ENCODE measurements around the gene IMPDH1.

The IMPDH1 gene

GRCh38 chr7:128431754-128432153 is 22.0 kb upstream of the IMPDH1 start:
- no peak overlapping the region for H3K27ac ChIP-seq (ENCODE audit: low read length)
- no peaks in the 10 kb centered on the region for H3K36me3 ChIP-seq (ENCODE audit: control insufficient read depth in 2 of 2, insufficient read depth in 2 of 2, low read length in 2 of 2)
- no peak overlapping the region for H3K9ac ChIP-seq (ENCODE audit: low read length in 2 of 2)
- peaks cover 0 to 2% of the 10 kb centered on the region in 2 donors for H3K27me3 ChIP-seq (ENCODE audit: control insufficient read depth in 1 of 2, insufficient read depth in 2 of 2, low read length in 2 of 2)
- peaks cover 2% of the 10 kb centered on the region for H3K4me1 ChIP-seq (ENCODE audit: control insufficient read depth, insufficient read depth, low read length)
- no peaks in the 10 kb centered on the region for H3K9me3 ChIP-seq (ENCODE audit: control insufficient read depth in 2 of 2, low read length in 2 of 2)
- no peak overlapping the region for H3K4me3 ChIP-seq (ENCODE audit: low read length in 2 of 2)

- Histone ChIP-seq H3K27me3 (ENCODE audit: control insufficient read depth in 1 of 2, insufficient read depth in 2 of 2, low read length in 2 of 2) (peaks cover 0 to 2% of the 10 kb centered on the region in 2 donors), H3K9ac (ENCODE audit: low read length in 2 of 2) (no peak overlapping the region), H3K27ac (ENCODE audit: low read length) (no peak overlapping the region), H3K4me1 (ENCODE audit: control insufficient read depth, insufficient read depth, low read length) (peaks cover 2% of the 10 kb centered on the region), H3K36me3 (ENCODE audit: control insufficient read depth in 2 of 2, insufficient read depth in 2 of 2, low read length in 2 of 2) (no peaks in the 10 kb centered on the region), H3K4me3 (ENCODE audit: low read length in 2 of 2) (no peak overlapping the region), H3K9me3 (ENCODE audit: control insufficient read depth in 2 of 2, low read length in 2 of 2) (no peaks in the 10 kb centered on the region)
These were observed 21.4 kb upstream of the IMPDH1 start for GRCh38 chr7:128431221-128431620.

GRCh38 chr7:128430207-128430606 is 20.4 kb upstream of the IMPDH1 start:
- H3K4me1 ChIP-seq (ENCODE audit: control insufficient read depth, insufficient read depth, low read length), result peaks cover 2% of the 10 kb centered on the region
- H3K9ac ChIP-seq (ENCODE audit: low read length in 2 of 2), result no peak overlapping the region
- H3K27me3 ChIP-seq (ENCODE audit: control insufficient read depth in 1 of 2, insufficient read depth in 2 of 2, low read length in 2 of 2), result peaks cover 0 to 2% of the 10 kb centered on the region in 2 donors
- H3K36me3 ChIP-seq (ENCODE audit: control insufficient read depth in 2 of 2, insufficient read depth in 2 of 2, low read length in 2 of 2), result no peaks in the 10 kb centered on the region
- no peaks in the 10 kb centered on the region for H3K9me3 ChIP-seq (ENCODE audit: control insufficient read depth in 2 of 2, low read length in 2 of 2)
- no peak overlapping the region for H3K4me3 ChIP-seq (ENCODE audit: low read length in 2 of 2)
- no peak overlapping the region for H3K27ac ChIP-seq (ENCODE audit: low read length)

- H3K9me3 ChIP-seq (ENCODE audit: control insufficient read depth in 2 of 2, low read length in 2 of 2), result no peaks in the 10 kb centered on the region
- no peaks in the 10 kb centered on the region for H3K36me3 ChIP-seq (ENCODE audit: control insufficient read depth in 2 of 2, insufficient read depth in 2 of 2, low read length in 2 of 2)
- H3K4me3 ChIP-seq (ENCODE audit: low read length in 2 of 2), result no peak overlapping the region
- H3K27me3 ChIP-seq (ENCODE audit: control insufficient read depth in 1 of 2, insufficient read depth in 2 of 2, low read length in 2 of 2), result no peaks in the 10 kb centered on the region
- H3K9ac ChIP-seq (ENCODE audit: low read length in 2 of 2), result no peak overlapping the region
- H3K27ac ChIP-seq (ENCODE audit: low read length), result no peak overlapping the region
- H3K4me1 ChIP-seq (ENCODE audit: control insufficient read depth, insufficient read depth, low read length), result peaks cover 14% of the 10 kb centered on the region
These were observed 17.6 kb upstream of the IMPDH1 start for GRCh38 chr7:128427289-128427891.

- Histone ChIP-seq H3K36me3 (ENCODE audit: control insufficient read depth in 2 of 2, insufficient read depth in 2 of 2, low read length in 2 of 2) (no peaks in the 10 kb centered on the region), H3K4me3 (ENCODE audit: low read length in 2 of 2) (no peak overlapping the region), H3K4me1 (ENCODE audit: control insufficient read depth, insufficient read depth, low read length) (peaks cover 14% of the 10 kb centered on the region), H3K27ac (ENCODE audit: low read length) (no peak overlapping the region), H3K9me3 (ENCODE audit: control insufficient read depth in 2 of 2, low read length in 2 of 2) (no peaks in the 10 kb centered on the region), H3K9ac (ENCODE audit: low read length in 2 of 2) (no peak overlapping the region), H3K27me3 (ENCODE audit: control insufficient read depth in 1 of 2, insufficient read depth in 2 of 2, low read length in 2 of 2) (no peaks in the 10 kb centered on the region)
These were observed 16.1 kb upstream of the IMPDH1 start for GRCh38 chr7:128425850-128426249.

GRCh38 chr7:128424686-128425275 is 15.0 kb upstream of the IMPDH1 start:
- no peaks in the 10 kb centered on the region for H3K9me3 ChIP-seq (ENCODE audit: control insufficient read depth in 2 of 2, low read length in 2 of 2)
- peaks cover 14% of the 10 kb centered on the region for H3K4me1 ChIP-seq (ENCODE audit: control insufficient read depth, insufficient read depth, low read length)
- no peak overlapping the region for H3K9ac ChIP-seq (ENCODE audit: low read length in 2 of 2)
- H3K36me3 ChIP-seq (ENCODE audit: control insufficient read depth in 2 of 2, insufficient read depth in 2 of 2, low read length in 2 of 2), result no peaks in the 10 kb centered on the region
- H3K27ac ChIP-seq (ENCODE audit: low read length), result no peak overlapping the region
- H3K27me3 ChIP-seq (ENCODE audit: control insufficient read depth in 1 of 2, insufficient read depth in 2 of 2, low read length in 2 of 2), result no peaks in the 10 kb centered on the region
- no peak overlapping the region for H3K4me3 ChIP-seq (ENCODE audit: low read length in 2 of 2)

GRCh38 chr7:128422842-128423241 is 13.1 kb upstream of the IMPDH1 start:
- Histone ChIP-seq H3K27me3 (ENCODE audit: control insufficient read depth in 1 of 2, insufficient read depth in 2 of 2, low read length in 2 of 2) (no peaks in the 10 kb centered on the region), H3K9me3 (ENCODE audit: control insufficient read depth in 2 of 2, low read length in 2 of 2) (no peaks in the 10 kb centered on the region), H3K27ac (ENCODE audit: low read length) (no peak overlapping the region), H3K4me3 (ENCODE audit: low read length in 2 of 2) (no peak overlapping the region), H3K36me3 (ENCODE audit: control insufficient read depth in 2 of 2, insufficient read depth in 2 of 2, low read length in 2 of 2) (no peaks in the 10 kb centered on the region), H3K9ac (ENCODE audit: low read length in 2 of 2) (no peak overlapping the region), H3K4me1 (ENCODE audit: control insufficient read depth, insufficient read depth, low read length) (peaks cover 14% of the 10 kb centered on the region)

- H3K36me3 ChIP-seq (ENCODE audit: control insufficient read depth in 2 of 2, insufficient read depth in 2 of 2, low read length in 2 of 2), result no peaks in the 10 kb centered on the region
- H3K9me3 ChIP-seq (ENCODE audit: control insufficient read depth in 2 of 2, low read length in 2 of 2), result no peaks in the 10 kb centered on the region
These were observed 12.3 kb upstream of the IMPDH1 start for GRCh38 chr7:128422037-128422436.

GRCh38 chr7:128421384-128421783 is 11.6 kb upstream of the IMPDH1 start:
- no peaks in the 10 kb centered on the region for H3K36me3 ChIP-seq (ENCODE audit: control insufficient read depth in 2 of 2, insufficient read depth in 2 of 2, low read length in 2 of 2)
- no peaks in the 10 kb centered on the region for H3K9me3 ChIP-seq (ENCODE audit: control insufficient read depth in 2 of 2, low read length in 2 of 2)
- peaks cover 12% of the 10 kb centered on the region for H3K4me1 ChIP-seq (ENCODE audit: control insufficient read depth, insufficient read depth, low read length)
- no peak overlapping the region for H3K9ac ChIP-seq (ENCODE audit: low read length in 2 of 2)
- no peak overlapping the region for H3K4me3 ChIP-seq (ENCODE audit: low read length in 2 of 2)
- no peaks in the 10 kb centered on the region for H3K27me3 ChIP-seq (ENCODE audit: control insufficient read depth in 1 of 2, insufficient read depth in 2 of 2, low read length in 2 of 2)
- H3K27ac ChIP-seq (ENCODE audit: low read length), result no peak overlapping the region

More at GRCh38 chr7:128422037-128422436, 12.3 kb upstream of the IMPDH1 start:
- H3K4me3 ChIP-seq (ENCODE audit: low read length in 2 of 2), result no peak overlapping the region
- no peaks in the 10 kb centered on the region for H3K27me3 ChIP-seq (ENCODE audit: control insufficient read depth in 1 of 2, insufficient read depth in 2 of 2, low read length in 2 of 2)
- H3K27ac ChIP-seq (ENCODE audit: low read length), result no peak overlapping the region
- peaks cover 12% of the 10 kb centered on the region for H3K4me1 ChIP-seq (ENCODE audit: control insufficient read depth, insufficient read depth, low read length)
- no peak overlapping the region for H3K9ac ChIP-seq (ENCODE audit: low read length in 2 of 2)

- no peak overlapping the region for H3K9ac ChIP-seq (ENCODE audit: low read length in 2 of 2)
- H3K36me3 ChIP-seq (ENCODE audit: control insufficient read depth in 2 of 2, insufficient read depth in 2 of 2, low read length in 2 of 2), result no peaks in the 10 kb centered on the region
- no peaks in the 10 kb centered on the region for H3K27me3 ChIP-seq (ENCODE audit: control insufficient read depth in 1 of 2, insufficient read depth in 2 of 2, low read length in 2 of 2)
- H3K27ac ChIP-seq (ENCODE audit: low read length), result no peak overlapping the region
- H3K4me1 ChIP-seq (ENCODE audit: control insufficient read depth, insufficient read depth, low read length), result peaks cover 12% of the 10 kb centered on the region
- H3K9me3 ChIP-seq (ENCODE audit: control insufficient read depth in 2 of 2, low read length in 2 of 2), result no peaks in the 10 kb centered on the region
- H3K4me3 ChIP-seq (ENCODE audit: low read length in 2 of 2), result no peak overlapping the region
These were observed 11.0 kb upstream of the IMPDH1 start for GRCh38 chr7:128420773-128421172.

GRCh38 chr7:128419257-128419656 is 9.5 kb upstream of the IMPDH1 start:
- Histone ChIP-seq H3K9ac (ENCODE audit: low read length in 2 of 2) (no peak overlapping the region), H3K9me3 (ENCODE audit: control insufficient read depth in 2 of 2, low read length in 2 of 2) (no peaks in the 10 kb centered on the region), H3K27ac (ENCODE audit: low read length) (no peak overlapping the region), H3K27me3 (ENCODE audit: control insufficient read depth in 1 of 2, insufficient read depth in 2 of 2, low read length in 2 of 2) (no peaks in the 10 kb centered on the region), H3K36me3 (ENCODE audit: control insufficient read depth in 2 of 2, insufficient read depth in 2 of 2, low read length in 2 of 2) (no peaks in the 10 kb centered on the region), H3K4me1 (ENCODE audit: control insufficient read depth, insufficient read depth, low read length) (peaks cover 7% of the 10 kb centered on the region), H3K4me3 (ENCODE audit: low read length in 2 of 2) (no peak overlapping the region)
